DND-41 (cell line): Measurements from ENCODE around the gene DNAJC30.

ENCODE experiments used
- CTCF ChIP-seq: IDR thresholded peaks from 2 replicates; pipeline ENCODE4 v1.5.1; 2012; ENCODE audit warnings: borderline replicate concordance, low read length, moderate library complexity, mild to moderate bottlenecking; ENCODE audit not compliant: poor library complexity, severe bottlenecking; ENCODE audit errors: extremely low read depth
- EZH2 ChIP-seq: IDR thresholded peaks from 3 replicates; pipeline ENCODE4 v1.6.1; 2012; ENCODE audit warnings: borderline replicate concordance, low read depth, mild to moderate bottlenecking, moderate library complexity, low read length, inconsistent platforms; ENCODE audit not compliant: severe bottlenecking

DNA sequence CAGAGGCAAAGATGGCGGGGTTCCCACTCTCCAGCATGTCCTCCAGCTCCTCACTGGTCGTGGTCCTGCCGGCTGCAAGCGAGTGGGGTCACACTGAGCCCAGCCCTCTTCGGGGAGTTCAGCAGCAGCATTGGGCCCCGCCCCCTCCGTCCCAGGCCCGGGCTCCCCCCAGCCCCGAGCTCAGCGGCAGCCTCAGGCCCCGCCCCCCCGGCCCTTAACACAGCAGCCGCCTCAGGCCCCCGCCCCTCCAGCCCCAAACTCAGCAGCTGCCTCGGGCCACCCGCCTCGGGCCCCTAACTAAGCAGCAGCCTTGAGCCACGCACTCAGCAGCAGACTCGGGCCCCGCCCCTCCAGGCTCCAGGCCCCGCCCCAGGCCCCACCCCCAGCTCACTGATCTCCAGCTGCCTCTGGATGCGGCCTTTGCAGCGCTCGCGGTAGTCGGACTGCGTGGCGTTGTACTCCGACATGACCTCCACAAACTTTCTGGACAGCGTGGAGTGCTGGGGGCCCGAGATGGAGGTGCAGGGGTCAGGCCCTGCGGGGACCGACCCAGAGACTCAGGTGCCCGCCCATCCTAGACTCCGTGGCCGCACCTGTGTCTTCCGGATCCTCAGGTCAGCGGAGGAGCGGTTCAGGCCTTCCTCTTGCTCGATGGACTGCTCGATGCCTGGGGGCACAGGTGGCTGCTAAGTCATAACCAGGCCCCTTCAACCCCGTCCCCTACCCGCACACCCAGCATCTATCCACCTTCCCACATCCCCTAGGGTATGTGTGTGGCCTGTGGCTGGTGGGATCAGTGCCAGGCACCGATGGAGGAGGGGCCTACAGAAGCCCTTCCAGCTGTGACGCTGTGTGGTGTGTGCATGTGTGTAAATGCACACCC is 20.7 kb upstream of the DNAJC30 start:
- TF ChIP-seq CTCF (no peak), EZH2 (no peak)
